Activated CD8-positive, alpha-beta memory T cell treated with anti-CD3 and anti-CD28 coated beads for 4 hours (primary cell): ENCODE data around the gene CYP2U1.
"Not testable (repeated sequence)": the region's sequence is repeated elsewhere in the genome, so short reads cannot be mapped to it uniquely, and the experiment has no call there.

ENCODE experiments used
- DNase-seq, 2 donors: peaks; one replicate each; pipeline ENCODE4 v3.0.0-alpha.2; 2020; ENCODE audit warnings: low read depth in 2 of 2

Gene CYP2U1

DNA sequence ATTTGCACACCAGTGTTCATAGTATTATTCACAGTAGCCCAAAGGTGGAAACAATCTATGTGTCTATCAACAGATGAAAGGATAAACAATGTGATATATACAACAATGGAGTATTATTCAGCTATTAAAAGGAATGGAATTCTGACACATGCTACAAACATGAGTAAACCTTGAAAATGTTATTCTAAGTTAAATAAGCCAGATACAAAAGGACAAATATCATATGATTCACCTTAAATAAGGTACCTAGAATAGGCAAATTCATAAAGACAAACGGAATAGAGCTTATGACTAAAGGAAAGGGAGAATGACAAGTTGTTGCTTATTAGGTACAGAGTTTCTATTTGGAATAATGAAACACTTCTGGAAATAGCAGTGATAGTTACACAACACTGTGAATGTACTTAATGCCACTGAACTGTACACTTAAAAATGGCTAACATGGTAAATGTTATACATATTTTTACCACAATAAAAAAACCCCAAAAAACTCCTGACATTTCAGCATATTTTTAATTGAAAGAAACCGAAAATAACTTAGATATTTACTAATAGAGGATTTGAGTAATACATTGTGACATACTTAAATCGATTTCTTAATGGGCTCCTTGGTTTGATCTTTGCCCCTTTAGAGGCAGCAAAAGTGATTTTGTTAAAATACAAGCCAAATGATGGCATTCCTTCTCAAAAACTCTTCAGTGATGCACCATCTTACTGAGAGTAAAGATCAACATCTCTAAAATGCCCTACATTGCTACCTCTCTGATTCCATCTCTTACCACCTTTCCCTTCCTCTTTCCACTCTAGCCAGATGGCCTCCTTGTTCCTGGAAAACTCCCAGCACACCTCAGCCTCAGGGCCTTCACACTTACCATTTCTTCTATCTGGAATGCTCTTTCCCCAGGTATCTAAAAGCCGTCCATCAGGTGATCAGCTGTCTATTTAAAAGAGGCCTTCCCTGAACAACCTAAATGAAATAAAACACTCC, 8.6 kb upstream of the CYP2U1 start:
- no peak for DNase-seq

DNA sequence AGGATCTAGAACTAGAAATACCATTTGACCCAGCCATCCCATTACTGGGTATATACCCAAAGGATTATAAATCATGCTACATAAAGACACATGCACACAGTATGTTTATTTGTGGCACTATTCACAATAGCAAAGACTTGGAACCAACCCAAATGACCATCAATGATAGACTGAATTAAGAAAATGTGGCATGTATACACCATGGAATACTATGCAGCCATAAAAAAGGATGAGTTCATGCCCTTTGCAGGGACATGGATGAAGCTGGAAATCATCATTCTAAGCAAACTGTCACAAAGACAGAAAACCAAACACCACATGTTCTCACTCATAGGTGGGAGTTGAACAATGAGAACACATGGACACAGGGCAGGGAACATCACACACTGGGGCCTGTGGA, 5.6 kb upstream of the CYP2U1 start:
- not testable (repeated sequence) for DNase-seq

DNA sequence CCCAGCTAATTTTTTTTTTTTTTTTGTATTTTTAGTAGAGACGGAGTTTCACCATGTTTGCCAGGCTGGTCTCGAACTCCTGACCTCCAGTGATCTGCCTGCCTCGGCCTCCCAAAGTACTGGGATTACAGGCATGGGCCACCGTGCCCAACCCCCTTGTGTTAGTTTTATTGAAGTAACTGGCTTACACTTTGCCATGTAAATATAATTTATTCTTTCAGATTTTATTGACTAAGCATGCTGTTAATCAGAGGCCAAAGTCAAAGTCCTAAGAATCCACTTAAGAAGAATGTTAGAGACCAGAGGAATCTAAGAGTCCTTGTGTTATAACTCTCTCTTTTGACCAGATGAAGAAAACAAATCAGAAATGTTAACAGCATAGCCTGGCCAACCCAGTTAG, 4.5 kb upstream of the CYP2U1 start:
- DNase-seq: not testable (repeated sequence)

DNA sequence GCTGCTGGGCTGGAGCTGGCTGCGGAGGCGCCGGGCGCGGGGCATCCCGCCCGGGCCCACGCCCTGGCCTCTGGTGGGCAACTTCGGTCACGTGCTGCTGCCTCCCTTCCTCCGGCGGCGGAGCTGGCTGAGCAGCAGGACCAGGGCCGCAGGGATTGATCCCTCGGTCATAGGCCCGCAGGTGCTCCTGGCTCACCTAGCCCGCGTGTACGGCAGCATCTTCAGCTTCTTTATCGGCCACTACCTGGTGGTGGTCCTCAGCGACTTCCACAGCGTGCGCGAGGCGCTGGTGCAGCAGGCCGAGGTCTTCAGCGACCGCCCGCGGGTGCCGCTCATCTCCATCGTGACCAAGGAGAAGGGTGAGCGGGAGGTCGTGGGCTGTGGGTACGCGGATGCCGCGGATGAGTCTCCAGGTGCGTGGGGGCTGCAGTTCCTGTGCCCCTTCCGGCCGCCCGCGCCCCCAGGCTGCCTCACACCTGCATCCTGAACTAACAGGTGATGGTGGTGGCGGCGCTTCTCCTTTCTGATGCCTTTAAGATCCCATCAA, 499 bp downstream of the CYP2U1 start:
- DNase-seq: peak in 1 of 2 donors; percentile 5

DNA sequence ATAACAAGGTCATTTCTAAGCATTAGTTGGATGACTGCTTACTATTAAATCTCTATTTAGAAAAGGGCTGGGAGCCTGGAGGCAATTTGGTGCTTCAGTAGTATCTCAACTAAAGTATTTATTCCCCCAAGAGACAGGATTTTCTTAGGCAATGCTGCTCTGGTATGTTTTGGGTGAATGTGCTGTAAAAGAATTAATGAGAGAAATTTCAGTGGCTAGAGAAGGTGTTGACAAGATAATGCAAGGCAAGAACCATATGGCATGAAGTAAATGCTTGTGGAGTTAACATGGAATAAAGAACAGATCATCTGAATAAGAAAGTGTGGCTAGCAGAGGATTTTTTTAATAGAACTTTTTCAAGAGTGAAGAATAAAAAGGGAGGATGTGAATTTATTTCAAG, 3.9 kb downstream of the CYP2U1 start:
- no peak for DNase-seq

DNA sequence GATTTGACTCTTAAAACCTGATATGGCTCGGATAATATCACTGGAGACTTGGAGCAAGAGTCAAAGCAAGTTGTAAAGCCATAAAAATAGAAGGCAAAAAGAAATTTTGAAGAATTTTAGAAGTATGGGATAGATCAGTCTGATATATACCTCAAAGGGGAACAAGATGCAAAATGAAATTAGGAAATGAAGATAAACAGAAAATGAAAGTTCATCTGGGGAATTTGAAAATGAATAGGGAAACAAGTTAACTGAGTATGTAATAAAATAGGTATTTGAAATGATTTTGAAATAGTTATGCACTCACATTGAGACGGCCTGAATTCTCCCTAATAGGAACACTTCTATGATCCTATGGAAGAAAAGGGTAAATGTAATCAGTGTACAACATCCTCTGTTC, 5.7 kb downstream of the CYP2U1 start:
- no peak for DNase-seq

DNA sequence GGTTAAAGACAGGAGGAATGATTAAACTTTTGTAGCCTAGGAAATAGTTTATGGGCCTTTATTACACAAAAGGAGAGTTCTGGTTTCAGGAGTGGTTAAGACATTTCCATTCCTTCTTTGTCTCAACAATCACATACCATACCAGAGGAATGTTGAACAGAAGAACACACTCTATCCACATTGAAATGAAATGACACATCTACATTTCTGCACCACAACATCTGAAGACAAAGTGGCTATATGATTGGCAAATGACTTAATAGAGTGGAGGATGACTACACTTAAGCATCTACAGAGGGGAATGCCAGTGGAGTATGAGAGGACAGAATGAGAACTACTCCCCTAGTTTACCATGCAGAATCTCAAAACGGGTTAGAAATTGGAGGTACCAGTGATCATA, 8.0 kb downstream of the CYP2U1 start:
- no peak for DNase-seq

DNA sequence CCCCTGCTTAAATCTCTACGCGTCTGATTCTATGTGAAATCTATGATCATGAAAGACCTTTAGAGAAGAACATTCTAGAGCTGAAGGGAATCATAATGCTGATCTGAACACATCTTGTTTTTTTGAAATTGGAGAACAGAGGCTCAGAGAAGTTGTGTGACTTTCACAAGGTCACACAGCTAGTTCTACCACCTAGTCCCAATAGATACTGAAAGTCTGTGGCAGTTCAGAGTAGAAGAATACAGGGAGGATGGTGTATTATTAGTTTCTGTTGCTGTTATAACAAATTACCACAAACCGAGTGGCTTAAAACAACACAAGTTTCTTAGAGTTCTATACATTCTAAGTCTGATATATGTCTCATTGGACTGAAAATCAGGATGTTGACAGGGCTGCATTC, 14.5 kb downstream of the CYP2U1 start:
- DNase-seq: no peak

DNA sequence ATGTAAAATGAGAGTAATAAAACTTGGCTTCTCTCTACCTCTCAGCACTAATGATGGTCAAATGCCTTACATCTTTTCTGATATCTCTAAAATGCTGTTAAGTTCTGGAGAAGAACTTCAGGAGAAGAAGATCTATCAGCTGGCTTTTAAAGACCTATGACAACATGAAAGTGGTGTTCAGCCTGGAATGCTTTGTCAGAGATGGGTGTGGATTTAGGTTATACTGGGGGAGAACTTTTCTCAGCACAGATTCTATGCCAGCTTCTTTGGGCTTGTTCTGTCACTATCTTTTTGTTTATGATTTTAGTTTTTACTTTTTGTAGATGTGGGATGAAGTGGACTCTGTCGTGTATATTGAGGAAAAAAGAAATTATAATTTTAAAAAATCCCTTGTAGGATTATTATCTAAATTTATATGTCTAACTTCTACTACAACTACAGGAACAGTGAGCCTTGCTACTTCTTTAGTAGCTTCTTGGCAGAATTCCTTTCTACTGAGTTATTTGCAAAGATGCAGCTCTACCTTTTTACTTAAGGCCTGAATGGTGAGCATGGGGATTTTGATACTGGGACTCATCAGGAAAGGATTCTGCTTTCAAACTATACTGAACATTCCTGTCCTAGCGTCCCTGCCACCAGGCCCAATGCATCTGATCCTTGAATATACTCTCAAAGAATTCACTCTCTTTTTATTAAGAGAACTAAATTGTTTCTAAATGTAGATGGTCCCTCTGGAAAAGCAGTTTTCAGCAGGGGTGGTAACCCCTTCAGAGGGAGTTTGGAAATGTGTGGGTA, 19.6 kb downstream of the CYP2U1 start:
- DNase-seq: no peak

DNA sequence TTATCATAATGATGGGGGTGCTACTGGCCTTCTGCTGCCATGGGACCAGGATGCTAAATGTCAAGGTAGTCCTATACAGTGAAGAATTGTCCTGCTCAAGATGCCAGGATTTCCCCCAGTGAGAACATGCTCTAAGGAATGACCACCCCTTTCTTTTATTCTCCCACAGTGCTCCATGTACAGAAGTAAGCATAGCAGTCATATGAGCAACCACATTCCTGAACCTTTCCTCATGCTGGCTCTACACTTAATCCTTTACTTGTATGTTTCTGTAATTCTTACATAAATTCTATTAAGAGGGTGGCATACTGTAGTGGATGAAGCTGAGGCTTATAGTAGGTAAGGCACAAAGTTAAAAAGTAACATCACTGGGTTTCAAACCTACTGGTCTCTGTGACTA, 20.2 kb downstream of the CYP2U1 start:
- DNase-seq: no peak

DNA sequence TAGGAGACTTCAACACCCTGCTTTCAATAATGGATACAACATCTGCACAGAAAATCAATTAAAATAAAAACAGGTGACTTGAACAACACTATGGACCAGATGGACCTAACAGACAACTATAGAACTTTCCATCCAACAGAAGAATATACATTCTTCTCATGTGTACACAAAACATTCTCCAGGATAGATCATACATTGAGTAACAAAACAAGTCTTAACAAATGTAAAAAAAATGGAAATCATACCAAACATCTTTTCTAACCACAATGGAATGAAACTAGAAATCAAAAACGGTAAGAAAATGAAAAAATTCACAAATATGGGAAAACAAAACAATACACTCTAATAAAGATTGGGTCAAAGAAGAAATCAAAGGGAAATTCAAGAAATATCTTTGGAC, 24.7 kb downstream of the CYP2U1 start:
- DNase-seq: no peak

DNA sequence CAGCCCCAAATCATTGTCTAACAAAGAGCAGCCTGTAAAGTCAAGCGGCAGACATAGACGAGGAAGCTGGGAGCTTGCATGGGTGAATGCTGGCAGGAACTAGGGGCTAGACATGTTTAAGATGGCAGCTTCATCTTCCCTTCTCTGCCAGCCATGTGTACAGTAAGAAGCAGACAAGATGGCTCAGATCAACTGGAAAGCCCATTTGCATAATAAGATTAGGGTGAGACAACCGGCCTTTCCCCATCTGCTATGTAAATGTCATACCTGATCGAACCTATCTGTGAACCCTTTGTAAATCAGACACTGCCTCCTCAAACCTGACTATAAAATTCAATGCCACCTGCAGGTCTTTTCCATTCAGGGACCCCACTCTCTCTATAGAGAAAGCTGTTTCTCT, 35.6 kb downstream of the CYP2U1 start:
- DNase-seq: no peak

DNA sequence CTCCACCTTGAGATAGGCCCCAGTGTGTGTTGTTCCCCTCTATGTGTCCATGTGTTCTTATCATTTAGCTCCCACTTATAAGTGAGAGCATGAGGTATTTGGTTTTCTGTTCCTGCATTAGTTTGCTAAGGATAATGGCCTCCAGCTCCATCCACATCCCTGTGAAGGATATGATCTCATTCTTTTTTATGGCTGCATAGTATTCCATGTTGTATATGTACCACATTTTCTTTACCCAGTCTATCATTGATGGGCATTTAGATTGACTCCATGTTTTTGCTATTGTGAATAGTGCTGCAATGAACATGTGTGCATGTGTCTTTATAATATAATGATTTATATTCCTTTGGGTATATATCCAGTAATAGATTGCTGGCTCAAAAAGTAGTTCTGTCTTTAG, 36.2 kb downstream of the CYP2U1 start:
- DNase-seq: not testable (repeated sequence)

DNA sequence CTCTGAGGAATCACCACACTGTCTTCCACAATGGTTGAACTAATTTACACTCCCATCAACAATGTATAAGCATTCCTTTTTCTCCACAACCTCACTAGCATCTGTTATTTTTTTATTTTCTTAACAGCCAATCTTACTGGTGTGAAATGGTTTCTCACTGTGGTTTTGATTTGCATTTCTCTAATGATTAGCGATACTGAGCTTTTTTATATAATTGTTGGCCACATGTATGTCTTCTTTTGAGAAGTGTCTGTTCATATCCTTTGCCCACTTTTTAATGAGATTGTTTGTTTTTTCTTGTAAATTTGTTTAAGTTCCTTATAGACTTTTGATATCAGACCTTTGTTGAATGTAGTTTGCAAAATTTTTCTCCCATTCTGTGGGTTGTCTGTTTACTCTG, 36.6 kb downstream of the CYP2U1 start:
- DNase-seq: not testable (repeated sequence)

DNA sequence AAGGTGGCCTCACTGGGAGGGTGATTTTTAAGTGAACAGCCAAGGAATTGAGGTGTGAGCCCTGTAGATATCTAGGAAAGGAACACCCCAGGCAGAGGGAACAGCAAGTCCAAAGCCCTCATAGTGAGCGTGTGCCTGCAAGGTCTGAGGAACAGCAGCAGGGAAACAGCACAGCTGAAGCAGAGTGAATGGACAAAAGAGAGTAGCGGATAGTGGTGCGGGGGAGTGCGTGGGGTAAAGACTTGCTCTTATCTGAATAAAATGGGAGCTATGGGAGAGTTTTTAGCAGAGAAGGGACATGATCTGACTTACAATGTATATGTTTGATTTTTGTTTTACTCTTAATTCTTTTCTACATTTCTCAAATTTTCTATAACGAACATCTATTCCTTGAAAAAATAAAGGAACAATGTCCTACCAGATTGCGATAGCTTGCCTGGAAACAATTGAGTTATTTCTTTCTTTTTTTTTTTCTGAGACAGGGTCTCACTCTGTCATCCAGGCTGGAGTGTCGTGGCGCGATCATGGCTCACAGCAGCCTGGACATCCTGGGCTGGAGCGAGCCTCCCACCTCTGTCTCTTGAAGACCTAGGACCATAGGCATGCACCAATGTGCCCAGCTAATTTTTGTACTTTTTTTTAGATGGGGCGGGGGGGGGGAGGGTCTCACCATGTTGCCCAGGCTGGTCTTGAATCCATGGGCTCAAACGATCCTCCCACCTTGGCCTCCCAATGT, 38.9 kb downstream of the CYP2U1 start:
- DNase-seq: no peak

DNA sequence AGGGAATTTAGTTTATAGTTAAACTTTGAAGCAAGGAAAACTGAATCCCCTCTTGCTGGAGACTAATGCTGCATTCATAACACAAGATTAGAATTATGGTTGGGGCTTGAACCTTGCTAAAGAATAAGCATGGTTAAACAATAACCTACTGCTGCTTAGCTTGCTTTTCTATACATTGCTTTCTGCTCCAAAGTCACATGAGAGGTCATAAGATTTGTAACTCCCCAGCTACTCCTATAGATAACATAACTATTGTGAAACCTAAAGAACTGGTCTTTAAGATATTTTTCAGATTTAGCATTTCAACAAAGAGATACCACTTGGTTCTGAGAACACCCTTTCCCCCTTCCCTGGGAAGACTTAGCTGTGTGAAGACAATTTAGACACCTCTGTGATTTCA, 41.3 kb downstream of the CYP2U1 start:
- no peak for DNase-seq

DNA sequence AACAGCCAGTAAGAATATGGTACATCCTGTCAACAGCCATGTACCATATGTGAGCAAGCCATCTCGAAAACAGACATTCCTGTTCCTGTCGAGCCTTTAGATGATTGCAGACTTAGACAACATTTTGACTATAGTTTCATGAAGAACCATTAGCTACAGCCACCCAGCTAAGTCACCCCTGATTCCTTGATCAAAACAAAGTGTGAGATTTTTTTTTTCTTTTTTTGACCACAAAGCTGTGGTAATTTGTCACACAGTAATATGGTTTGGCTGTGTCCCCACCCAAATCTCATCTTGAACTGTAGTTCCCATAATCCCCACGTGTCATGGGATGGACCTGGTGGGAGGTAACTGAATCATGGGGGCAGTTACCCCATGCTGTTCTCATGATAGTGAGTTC, 43.2 kb downstream of the CYP2U1 start:
- DNase-seq: no peak

DNA sequence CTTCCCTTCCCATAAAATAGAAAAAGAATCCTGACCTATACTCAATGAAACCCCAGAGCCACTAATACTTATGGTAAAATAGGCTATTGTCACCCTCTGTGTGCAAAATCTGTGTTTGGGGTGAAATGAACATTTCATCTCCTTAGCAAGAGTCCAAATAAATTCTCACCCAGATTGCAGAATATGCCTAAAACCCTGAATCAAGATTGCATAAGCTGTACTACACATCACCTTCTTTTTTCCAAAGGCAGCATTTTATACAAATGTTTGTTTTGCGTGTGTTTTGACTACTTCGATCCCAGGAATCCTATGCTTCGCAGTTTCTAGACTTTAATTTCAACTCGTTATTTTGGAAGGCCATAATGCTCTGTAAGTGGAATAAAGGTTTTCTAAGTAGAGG, 46.1 kb downstream of the CYP2U1 start:
- no peak for DNase-seq

DNA sequence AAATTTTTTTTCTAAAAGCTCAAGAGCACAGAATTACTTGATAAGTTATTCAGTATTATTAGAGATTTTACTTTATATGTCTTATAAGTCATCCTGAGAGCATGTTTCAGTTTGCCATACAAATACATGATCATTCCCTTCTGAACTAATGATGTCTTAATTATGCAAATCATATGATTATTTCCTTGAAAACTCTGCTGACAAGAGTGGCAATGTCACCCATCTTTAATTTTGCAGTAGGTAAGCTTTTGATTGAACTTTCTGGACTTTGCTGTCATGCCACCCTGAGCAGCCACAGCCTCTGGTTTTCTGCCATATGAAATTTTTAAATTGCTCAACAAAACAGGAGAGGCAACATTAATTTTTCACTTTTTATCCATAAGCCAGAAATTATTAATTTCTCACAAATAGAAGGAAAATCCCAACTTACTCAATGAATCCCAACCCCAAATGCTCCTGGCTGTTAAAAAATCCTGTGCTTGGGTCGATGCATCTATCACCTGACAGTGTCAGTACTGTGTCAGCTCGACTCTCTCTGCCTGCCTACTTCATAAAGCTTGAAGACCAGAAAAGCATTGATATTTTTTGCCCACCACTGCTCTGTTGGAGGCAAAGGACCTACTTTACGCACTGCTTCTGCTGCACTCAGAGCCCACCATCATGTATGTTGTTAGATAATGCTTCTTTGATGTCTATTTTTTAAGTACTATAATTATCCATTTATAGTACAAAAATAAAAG, 46.8 kb downstream of the CYP2U1 start:
- DNase-seq: no peak

DNA sequence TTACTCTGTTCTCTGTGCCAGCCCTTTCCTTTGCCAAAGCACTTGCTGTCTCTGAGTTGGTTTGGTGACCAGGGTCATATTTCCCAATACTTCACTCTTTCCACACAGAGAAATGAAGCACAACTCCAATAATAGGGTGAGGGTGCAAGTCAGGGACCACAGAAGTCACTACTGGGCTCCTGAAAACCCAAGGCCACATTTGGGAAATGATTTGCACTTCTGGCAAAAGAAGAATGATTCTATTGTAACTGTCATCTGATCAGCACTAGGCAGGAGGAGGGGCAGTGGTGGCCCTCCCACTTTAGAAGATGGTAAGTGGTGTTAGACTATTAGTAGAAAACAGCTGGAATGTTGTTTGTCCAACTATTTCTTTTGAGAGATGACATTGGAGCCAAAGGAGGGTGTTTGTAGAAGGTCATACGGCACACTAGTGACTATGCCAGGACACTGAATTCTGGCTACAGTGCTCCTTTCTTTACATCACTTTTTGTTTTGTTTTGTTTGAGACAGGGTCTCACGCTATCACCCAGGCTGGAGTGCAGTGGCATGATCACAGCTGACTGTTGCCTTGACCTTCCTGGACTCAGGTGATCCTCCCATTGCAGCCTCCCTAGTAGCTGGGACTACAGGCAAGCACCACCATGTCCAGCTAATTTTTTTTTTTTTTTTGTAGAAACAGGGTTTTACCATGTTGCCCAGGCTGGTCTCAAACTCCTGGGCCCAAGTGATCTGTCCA, 47.5 kb downstream of the CYP2U1 start:
- DNase-seq: no peak
